ENCODE measurements around the gene AGER. TPM values are rescaled to one million over a fixed set of nuclear protein-coding genes. Genes with fewer than 3 reads are reported as not detected.
A peak's percentile ranks its signal among the peaks of the same experiment; 100 is the strongest.

The AGER gene
- total RNA-seq, 1 experiment from 2014 or later, result 14.3 TPM

DNA sequence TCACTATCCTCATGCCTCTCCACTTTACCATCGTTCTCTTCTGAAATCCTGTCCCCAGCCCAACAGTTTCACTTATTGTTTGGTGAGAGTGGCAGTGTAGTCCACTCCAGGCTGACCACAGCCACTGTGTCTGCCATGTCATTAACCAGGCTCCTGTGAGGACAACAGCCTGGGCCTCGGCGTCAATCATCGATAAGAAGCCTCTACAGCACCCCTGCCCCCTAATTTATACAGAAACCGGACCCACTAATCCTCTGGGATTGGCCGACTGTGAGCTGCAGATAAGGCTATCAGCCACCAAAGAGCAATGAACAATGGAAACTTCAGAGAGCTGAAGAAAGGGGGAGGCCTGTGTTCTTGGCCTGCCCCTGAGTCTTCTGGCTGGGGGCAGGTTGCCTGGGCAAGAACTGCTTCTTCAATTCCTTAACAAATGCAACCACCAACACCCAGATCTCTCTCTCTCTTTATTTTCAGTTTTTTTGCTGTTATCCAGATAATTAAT, 16.2 kb downstream of the AGER start:
- Histone ChIP-seq H3K79me1 (ENCODE audit: insufficient read depth, low read depth, low read length, poor library complexity, severe bottlenecking) (no peaks in the 10 kb centered on the region), H3K14ac (ENCODE audit: insufficient read depth, low read length) (no peak overlapping the region), H3K27ac (ENCODE audit: insufficient read length, low read depth, low read length) (no peak overlapping the region), H3K9ac (ENCODE audit: extremely low read depth, insufficient read length, low read length) (no peak overlapping the region), H3K27me3 (ENCODE audit: insufficient read depth, low read length) (no peaks in the 10 kb centered on the region), H2AK5ac (ENCODE audit: insufficient read length, low read length) (no peak overlapping the region), H3T11ph (ENCODE audit: low read length) (no peak overlapping the region), H3K56ac (ENCODE audit: insufficient read length, low read depth, low read length) (no peak overlapping the region), H4K91ac (ENCODE audit: insufficient read length, low read depth, low read length) (no peak overlapping the region), H4K20me1 (ENCODE audit: control insufficient read depth, insufficient read depth, insufficient read length) (peaks cover 2% of the 10 kb centered on the region), H4K5ac (ENCODE audit: insufficient read length, low read depth, low read length) (no peak overlapping the region), H3K79me2 (ENCODE audit: insufficient read depth, low read length) (no peaks in the 10 kb centered on the region), H2BK120ac (ENCODE audit: low read depth, low read length, poor library complexity, severe bottlenecking) (no peak overlapping the region), H2BK12ac (ENCODE audit: insufficient read length, low read depth, low read length) (no peak overlapping the region), H3K4ac (ENCODE audit: low read depth, low read length) (no peak overlapping the region), H3K9me3 (ENCODE audit: control insufficient read depth, low read depth, low read length) (no peaks in the 10 kb centered on the region), H3K4me1 (ENCODE audit: insufficient read depth, low read length) (no peaks in the 10 kb centered on the region), H3K18ac (ENCODE audit: insufficient read length, low read depth, low read length) (no peak overlapping the region), H2AFZ (ENCODE audit: low read length) (no peak overlapping the region), H2BK20ac (ENCODE audit: low read depth, low read length, poor library complexity, severe bottlenecking) (no peak overlapping the region), H2BK15ac (ENCODE audit: low read depth, low read length) (no peak overlapping the region), H2BK5ac (ENCODE audit: insufficient read length, low read length) (no peak overlapping the region), H3K23me2 (ENCODE audit: insufficient read length, low read depth, low read length, poor library complexity, severe bottlenecking) (no peaks in the 10 kb centered on the region), H3K4me2 (ENCODE audit: insufficient read depth, insufficient read length, low read length) (no peak overlapping the region), H3K23ac (ENCODE audit: insufficient read length, low read depth, low read length) (no peak overlapping the region), H4K8ac (replicated peaks; ENCODE audit: insufficient read length, low read depth, low read length) (no peak overlapping the region)
- peak overlapping the region in 2 of 3 experiments; percentile 38 to 66; a peak in 6 of 7 replicates for H3K27ac Mint-ChIP-seq
- TF ChIP-seq, protein P1, sequence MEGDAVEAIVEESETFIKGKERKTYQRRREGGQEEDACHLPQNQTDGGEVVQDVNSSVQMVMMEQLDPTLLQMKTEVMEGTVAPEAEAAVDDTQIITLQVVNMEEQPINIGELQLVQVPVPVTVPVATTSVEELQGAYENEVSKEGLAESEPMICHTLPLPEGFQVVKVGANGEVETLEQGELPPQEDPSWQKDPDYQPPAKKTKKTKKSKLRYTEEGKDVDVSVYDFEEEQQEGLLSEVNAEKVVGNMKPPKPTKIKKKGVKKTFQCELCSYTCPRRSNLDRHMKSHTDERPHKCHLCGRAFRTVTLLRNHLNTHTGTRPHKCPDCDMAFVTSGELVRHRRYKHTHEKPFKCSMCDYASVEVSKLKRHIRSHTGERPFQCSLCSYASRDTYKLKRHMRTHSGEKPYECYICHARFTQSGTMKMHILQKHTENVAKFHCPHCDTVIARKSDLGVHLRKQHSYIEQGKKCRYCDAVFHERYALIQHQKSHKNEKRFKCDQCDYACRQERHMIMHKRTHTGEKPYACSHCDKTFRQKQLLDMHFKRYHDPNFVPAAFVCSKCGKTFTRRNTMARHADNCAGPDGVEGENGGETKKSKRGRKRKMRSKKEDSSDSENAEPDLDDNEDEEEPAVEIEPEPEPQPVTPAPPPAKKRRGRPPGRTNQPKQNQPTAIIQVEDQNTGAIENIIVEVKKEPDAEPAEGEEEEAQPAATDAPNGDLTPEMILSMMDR (conservative IDR thresholded peaks at IDR 0.05), result no peak
- peaks cover 42 to 74% (median 56%) of the 10 kb centered on the region in 3 experiments for H3K36me3 Mint-ChIP-seq (ENCODE audit: insufficient read depth in 1 of 3, low read depth in 3 of 3)
- no peak for DNase-seq
- no CpG with 5 or more reads among the region's 6 CpGs for WGBS (ENCODE audit: extremely low coverage, insufficient read length, low lambda C conversion rate)
- H3K9me3 Mint-ChIP-seq, result no peaks in the 10 kb centered on the region
- H3K4me3 Mint-ChIP-seq, result peak overlapping the region in 1 of 2 experiments; percentile 2; a peak in 1 of 5 replicates
- no peaks in the 10 kb centered on the region; the same call in 1 of the 2 replicates for H3K27me3 Mint-ChIP-seq (ENCODE audit: low read depth)
- peaks cover 6 to 22% of the 10 kb centered on the region in 2 experiments; a peak in 3 of 4 replicates for H3K4me1 Mint-ChIP-seq
